Measurements from ENCODE around the gene SPATA32. TPM values are rescaled to one million over a fixed set of nuclear protein-coding genes. Genes with fewer than 3 reads are reported as not detected.

Gene SPATA32
- total and polyA plus RNA-seq, 2 experiments from 2014 or later, result not detected

DNA sequence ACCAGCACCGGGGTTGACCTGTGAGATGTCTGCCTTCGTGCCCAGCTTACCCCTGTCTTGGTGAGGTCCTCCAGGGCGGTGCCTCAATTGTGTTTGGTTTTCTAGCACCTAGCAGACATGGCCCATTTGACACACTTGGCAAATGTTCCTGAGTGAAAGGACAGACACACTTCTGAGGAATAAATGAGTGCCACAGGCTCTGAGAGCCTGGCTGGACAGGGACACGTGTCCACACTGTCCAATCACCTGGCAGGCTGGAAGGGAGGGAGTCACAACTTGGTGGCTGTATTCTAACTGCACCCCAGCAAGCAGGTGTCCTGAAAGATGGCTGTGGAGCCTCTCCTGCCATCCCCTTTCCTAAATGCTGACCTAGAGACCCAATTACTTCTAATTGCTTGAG lies 47.5 kb upstream of the SPATA32 start:
- Histone ChIP-seq H3K79me2 (replicated peaks; ENCODE audit: insufficient read depth) (peaks cover 38% of the 10 kb centered on the region), H3K27ac (ENCODE audit: low read depth) (no peak overlapping the region), H3K4me3 (no peak overlapping the region), H2AFZ (no peak overlapping the region), H3K4me1 (ENCODE audit: insufficient read depth) (peaks cover 8% of the 10 kb centered on the region; the same call in 1 of the 2 replicates), H3K27me3 (ENCODE audit: insufficient read depth) (no peaks in the 10 kb centered on the region), H3K36me3 (ENCODE audit: insufficient read depth) (no peaks in the 10 kb centered on the region), H3K9me2 (ENCODE audit: insufficient read depth) (no peaks in the 10 kb centered on the region), H3F3A (replicated peaks; ENCODE audit: low read depth) (no peaks in the 10 kb centered on the region), H4K20me1 (replicated peaks; ENCODE audit: insufficient read depth) (peaks cover 24% of the 10 kb centered on the region), H3K4me2 (no peak overlapping the region)
- Mint-ChIP-seq H3K4me1 (peaks cover 21% of the 10 kb centered on the region; the same call in 2 of the 3 replicates), H3K4me3 (no peak overlapping the region), H3K27ac (no peak overlapping the region), H3K27me3 (ENCODE audit: insufficient read depth, low read depth, poor library complexity) (peaks cover 6% of the 10 kb centered on the region), H3K9me3 (no peaks in the 10 kb centered on the region), H3K36me3 (ENCODE audit: low read depth) (no peaks in the 10 kb centered on the region; the same call in 1 of the 3 replicates)
- ATAC-seq, result no peak
- TF ChIP-seq, protein P1, sequence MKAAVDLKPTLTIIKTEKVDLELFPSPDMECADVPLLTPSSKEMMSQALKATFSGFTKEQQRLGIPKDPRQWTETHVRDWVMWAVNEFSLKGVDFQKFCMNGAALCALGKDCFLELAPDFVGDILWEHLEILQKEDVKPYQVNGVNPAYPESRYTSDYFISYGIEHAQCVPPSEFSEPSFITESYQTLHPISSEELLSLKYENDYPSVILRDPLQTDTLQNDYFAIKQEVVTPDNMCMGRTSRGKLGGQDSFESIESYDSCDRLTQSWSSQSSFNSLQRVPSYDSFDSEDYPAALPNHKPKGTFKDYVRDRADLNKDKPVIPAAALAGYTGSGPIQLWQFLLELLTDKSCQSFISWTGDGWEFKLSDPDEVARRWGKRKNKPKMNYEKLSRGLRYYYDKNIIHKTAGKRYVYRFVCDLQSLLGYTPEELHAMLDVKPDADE (IDR thresholded peaks at IDR 0.05), result no peak
- TF ChIP-seq ZNF114 (CRISPR knock-in tag; IDR thresholded peaks at IDR 0.05) (no peak), EZH2phosphoT487 (IDR thresholded peaks at IDR 0.05; ENCODE audit: unreplicated experiment) (no peak)
- no peak for DNase-seq (ENCODE audit: low spot score)

DNA sequence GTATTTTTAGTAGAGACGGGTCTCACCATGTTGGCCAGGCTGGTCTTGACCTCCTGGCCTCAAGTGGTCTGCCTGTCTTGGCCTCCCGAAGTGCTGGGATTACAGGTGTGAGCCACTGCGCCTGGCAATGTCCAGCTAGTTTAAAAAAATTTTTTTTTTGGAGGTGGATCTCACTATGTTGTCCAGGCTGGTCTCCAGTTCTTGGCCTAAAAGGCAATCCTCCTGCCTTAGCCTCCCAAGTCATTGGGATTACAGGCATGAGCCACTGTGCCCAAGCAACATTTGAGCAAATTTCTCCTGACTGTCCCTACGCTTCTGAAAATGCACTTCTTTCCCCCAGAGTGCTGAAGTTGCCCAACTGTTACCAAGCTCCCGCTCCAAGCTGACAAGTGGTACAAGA lies 46.9 kb upstream of the SPATA32 start:
- H3K4me1 Mint-ChIP-seq, result peaks cover 16% of the 10 kb centered on the region; the same call in 2 of the 3 replicates
- H3K36me3 Mint-ChIP-seq (ENCODE audit: low read depth), result no peaks in the 10 kb centered on the region; the same call in 1 of the 3 replicates
- H3K27ac Mint-ChIP-seq, result no peak overlapping the region
- Histone ChIP-seq H3K27me3 (ENCODE audit: insufficient read depth) (no peaks in the 10 kb centered on the region), H4K20me1 (replicated peaks; ENCODE audit: insufficient read depth) (peaks cover 21% of the 10 kb centered on the region), H3K4me1 (ENCODE audit: insufficient read depth) (peaks cover 8% of the 10 kb centered on the region; the same call in 1 of the 2 replicates), H3K79me2 (replicated peaks; ENCODE audit: insufficient read depth) (peaks cover 37% of the 10 kb centered on the region), H3K36me3 (ENCODE audit: insufficient read depth) (no peaks in the 10 kb centered on the region), H3F3A (replicated peaks; ENCODE audit: low read depth) (no peaks in the 10 kb centered on the region), H3K9me2 (ENCODE audit: insufficient read depth) (no peaks in the 10 kb centered on the region), H2AFZ (no peak overlapping the region), H3K27ac (ENCODE audit: low read depth) (no peak overlapping the region), H3K4me2 (no peak overlapping the region), H3K4me3 (no peak overlapping the region)
- TF ChIP-seq POLR2AphosphoS5 (IDR thresholded peaks at IDR 0.05; ENCODE audit: low read depth) (no peak), NANOG (IDR thresholded peaks at IDR 0.05; ENCODE audit: borderline replicate concordance) (no peak), EZH2 (IDR thresholded peaks at IDR 0.05; ENCODE audit: low read depth, unreplicated experiment) (no peak)
- TF ChIP-seq, protein P2, sequence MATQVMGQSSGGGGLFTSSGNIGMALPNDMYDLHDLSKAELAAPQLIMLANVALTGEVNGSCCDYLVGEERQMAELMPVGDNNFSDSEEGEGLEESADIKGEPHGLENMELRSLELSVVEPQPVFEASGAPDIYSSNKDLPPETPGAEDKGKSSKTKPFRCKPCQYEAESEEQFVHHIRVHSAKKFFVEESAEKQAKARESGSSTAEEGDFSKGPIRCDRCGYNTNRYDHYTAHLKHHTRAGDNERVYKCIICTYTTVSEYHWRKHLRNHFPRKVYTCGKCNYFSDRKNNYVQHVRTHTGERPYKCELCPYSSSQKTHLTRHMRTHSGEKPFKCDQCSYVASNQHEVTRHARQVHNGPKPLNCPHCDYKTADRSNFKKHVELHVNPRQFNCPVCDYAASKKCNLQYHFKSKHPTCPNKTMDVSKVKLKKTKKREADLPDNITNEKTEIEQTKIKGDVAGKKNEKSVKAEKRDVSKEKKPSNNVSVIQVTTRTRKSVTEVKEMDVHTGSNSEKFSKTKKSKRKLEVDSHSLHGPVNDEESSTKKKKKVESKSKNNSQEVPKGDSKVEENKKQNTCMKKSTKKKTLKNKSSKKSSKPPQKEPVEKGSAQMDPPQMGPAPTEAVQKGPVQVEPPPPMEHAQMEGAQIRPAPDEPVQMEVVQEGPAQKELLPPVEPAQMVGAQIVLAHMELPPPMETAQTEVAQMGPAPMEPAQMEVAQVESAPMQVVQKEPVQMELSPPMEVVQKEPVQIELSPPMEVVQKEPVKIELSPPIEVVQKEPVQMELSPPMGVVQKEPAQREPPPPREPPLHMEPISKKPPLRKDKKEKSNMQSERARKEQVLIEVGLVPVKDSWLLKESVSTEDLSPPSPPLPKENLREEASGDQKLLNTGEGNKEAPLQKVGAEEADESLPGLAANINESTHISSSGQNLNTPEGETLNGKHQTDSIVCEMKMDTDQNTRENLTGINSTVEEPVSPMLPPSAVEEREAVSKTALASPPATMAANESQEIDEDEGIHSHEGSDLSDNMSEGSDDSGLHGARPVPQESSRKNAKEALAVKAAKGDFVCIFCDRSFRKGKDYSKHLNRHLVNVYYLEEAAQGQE (IDR thresholded peaks at IDR 0.05; ENCODE audit: unreplicated experiment), result no peak
- TF ChIP-seq, protein P3, sequence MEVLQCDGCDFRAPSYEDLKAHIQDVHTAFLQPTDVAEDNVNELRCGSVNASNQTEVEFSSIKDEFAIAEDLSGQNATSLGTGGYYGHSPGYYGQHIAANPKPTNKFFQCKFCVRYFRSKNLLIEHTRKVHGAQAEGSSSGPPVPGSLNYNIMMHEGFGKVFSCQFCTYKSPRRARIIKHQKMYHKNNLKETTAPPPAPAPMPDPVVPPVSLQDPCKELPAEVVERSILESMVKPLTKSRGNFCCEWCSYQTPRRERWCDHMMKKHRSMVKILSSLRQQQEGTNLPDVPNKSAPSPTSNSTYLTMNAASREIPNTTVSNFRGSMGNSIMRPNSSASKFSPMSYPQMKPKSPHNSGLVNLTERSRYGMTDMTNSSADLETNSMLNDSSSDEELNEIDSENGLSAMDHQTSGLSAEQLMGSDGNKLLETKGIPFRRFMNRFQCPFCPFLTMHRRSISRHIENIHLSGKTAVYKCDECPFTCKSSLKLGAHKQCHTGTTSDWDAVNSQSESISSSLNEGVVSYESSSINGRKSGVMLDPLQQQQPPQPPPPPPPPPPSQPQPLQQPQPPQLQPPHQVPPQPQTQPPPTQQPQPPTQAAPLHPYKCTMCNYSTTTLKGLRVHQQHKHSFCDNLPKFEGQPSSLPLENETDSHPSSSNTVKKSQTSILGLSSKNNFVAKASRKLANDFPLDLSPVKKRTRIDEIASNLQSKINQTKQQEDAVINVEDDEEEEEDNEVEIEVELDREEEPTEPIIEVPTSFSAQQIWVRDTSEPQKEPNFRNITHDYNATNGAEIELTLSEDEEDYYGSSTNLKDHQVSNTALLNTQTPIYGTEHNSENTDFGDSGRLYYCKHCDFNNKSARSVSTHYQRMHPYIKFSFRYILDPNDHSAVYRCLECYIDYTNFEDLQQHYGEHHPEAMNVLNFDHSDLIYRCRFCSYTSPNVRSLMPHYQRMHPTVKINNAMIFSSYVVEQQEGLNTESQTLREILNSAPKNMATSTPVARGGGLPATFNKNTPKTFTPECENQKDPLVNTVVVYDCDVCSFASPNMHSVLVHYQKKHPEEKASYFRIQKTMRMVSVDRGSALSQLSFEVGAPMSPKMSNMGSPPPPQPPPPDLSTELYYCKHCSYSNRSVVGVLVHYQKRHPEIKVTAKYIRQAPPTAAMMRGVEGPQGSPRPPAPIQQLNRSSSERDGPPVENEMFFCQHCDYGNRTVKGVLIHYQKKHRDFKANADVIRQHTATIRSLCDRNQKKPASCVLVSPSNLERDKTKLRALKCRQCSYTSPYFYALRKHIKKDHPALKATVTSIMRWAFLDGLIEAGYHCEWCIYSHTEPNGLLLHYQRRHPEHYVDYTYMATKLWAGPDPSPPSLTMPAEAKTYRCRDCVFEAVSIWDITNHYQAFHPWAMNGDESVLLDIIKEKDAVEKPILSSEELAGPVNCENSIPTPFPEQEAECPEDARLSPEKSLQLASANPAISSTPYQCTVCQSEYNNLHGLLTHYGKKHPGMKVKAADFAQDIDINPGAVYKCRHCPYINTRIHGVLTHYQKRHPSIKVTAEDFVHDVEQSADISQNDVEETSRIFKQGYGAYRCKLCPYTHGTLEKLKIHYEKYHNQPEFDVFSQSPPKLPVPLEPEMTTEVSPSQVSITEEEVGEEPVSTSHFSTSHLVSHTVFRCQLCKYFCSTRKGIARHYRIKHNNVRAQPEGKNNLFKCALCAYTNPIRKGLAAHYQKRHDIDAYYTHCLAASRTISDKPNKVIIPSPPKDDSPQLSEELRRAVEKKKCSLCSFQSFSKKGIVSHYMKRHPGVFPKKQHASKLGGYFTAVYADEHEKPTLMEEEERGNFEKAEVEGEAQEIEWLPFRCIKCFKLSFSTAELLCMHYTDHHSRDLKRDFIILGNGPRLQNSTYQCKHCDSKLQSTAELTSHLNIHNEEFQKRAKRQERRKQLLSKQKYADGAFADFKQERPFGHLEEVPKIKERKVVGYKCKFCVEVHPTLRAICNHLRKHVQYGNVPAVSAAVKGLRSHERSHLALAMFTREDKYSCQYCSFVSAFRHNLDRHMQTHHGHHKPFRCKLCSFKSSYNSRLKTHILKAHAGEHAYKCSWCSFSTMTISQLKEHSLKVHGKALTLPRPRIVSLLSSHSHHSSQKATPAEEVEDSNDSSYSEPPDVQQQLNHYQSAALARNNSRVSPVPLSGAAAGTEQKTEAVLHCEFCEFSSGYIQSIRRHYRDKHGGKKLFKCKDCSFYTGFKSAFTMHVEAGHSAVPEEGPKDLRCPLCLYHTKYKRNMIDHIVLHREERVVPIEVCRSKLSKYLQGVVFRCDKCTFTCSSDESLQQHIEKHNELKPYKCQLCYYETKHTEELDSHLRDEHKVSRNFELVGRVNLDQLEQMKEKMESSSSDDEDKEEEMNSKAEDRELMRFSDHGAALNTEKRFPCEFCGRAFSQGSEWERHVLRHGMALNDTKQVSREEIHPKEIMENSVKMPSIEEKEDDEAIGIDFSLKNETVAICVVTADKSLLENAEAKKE (CRISPR knock-in tag; IDR thresholded peaks at IDR 0.05), result no peak
- H3K9me3 Mint-ChIP-seq, result no peaks in the 10 kb centered on the region
- H3K27me3 Mint-ChIP-seq (ENCODE audit: insufficient read depth, low read depth, poor library complexity), result peaks cover 6% of the 10 kb centered on the region
- no peak for ATAC-seq
- no peak for DNase-seq (ENCODE audit: low spot score)
- H3K4me3 Mint-ChIP-seq, result no peak overlapping the region
